ENCODE results near the gene NMNAT2. TPM values are rescaled to one million over a fixed set of nuclear protein-coding genes. Genes with fewer than 3 reads are reported as not detected.

NMNAT2 gene
- polyA plus RNA-seq, 1 experiment = 0.19 TPM

DNA sequence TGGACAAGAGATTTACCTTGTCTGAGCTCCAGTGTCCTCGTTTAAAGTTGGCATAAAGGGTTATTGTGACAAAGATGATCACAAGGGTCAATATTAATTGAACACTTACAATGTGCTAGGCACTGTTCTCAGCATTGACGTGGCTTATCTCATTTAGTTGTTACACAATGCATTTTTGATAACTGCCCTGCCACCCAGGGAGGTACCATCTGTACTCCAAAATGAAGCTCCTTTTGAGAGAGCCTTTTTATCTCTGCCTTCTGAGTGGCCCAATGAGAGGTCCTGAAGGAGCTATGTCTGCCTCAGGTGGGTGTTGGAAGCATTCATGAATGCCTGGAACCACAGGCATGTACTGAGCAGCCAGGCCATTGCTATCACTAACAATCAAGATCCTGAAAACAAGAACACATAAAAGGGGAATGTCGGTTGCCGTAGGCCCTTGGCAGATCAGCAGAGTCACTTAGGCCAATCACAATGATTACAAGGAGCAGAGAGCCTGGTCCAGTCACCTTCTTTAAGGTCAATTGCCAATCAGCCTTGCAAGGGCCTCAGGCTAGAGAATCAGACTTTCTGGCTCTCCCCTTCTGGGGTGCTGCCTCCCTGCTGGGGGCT lies 78.5 kb downstream of the NMNAT2 start:
- POLR2A ChIA-PET = no interaction called here
- Histone ChIP-seq H3K9me3 (ENCODE audit: control insufficient read depth, insufficient read depth, low read length) (no peaks in the 10 kb centered on the region), H3K4me3 (ENCODE audit: low read depth, low read length) (no peak overlapping the region), H3K27ac (ENCODE audit: low read depth, low read length) (no peak overlapping the region), H3K27me3 (ENCODE audit: control insufficient read depth, insufficient read depth, low read length) (peaks cover 10% of the 10 kb centered on the region)
- TF ChIP-seq, protein P1, sequence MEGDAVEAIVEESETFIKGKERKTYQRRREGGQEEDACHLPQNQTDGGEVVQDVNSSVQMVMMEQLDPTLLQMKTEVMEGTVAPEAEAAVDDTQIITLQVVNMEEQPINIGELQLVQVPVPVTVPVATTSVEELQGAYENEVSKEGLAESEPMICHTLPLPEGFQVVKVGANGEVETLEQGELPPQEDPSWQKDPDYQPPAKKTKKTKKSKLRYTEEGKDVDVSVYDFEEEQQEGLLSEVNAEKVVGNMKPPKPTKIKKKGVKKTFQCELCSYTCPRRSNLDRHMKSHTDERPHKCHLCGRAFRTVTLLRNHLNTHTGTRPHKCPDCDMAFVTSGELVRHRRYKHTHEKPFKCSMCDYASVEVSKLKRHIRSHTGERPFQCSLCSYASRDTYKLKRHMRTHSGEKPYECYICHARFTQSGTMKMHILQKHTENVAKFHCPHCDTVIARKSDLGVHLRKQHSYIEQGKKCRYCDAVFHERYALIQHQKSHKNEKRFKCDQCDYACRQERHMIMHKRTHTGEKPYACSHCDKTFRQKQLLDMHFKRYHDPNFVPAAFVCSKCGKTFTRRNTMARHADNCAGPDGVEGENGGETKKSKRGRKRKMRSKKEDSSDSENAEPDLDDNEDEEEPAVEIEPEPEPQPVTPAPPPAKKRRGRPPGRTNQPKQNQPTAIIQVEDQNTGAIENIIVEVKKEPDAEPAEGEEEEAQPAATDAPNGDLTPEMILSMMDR (IDR thresholded peaks at IDR 0.05; ENCODE audit: low read depth, low read length) = no peak
- CTCF ChIA-PET = interaction anchor here (0.7 kb wide), 1 partner anchor 35 kb away, joined by 3 read pairs; no protein-coding TSS in a partner anchor
- no peak for DNase-seq (ENCODE audit: low read depth, low spot score)

DNA sequence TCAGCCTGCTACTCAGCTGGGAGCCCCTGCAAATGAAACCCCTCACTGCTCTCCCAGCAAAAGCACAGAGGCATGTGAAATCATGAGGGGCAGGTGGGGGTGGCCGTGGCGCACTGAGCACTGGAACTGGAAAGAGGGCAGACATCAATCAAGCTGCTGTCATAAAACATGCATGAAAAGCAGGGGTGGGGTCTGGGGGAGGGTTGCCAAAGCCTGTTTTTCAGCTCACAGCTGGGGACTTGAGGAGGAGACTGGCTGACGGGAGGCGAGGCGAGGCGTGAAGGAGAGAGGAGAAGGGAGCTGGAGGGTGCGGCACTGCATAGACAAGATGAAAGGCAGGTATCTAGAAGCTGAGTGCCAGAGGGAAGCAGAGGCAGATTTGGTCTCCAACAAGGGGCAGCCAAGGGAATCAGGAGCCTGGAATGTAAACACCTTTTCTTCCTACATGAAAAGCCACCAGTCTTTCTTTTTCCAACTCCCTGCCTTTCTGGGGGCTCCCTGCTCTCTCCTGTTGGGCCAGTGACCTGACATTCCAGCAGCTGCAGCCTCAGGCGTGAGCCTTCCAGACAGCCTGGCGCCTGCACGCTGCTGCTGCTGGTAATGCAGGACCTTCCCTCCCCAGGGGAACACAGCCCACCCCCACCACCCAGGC lies 87.0 kb downstream of the NMNAT2 start:
- CTCF ChIA-PET = no interaction called here
- H3K9me3 ChIP-seq (ENCODE audit: control insufficient read depth, insufficient read depth, low read length) = no peaks in the 10 kb centered on the region
- H3K27ac ChIP-seq (ENCODE audit: low read depth, low read length) = no peak overlapping the region
- no peak for DNase-seq (ENCODE audit: low read depth, low spot score)
- TF ChIP-seq, protein P1 (IDR thresholded peaks at IDR 0.05; ENCODE audit: low read depth, low read length) = 0 out of 2 replicates have a peak, but pooled peaks have one; percentile 3
- POLR2A ChIA-PET = interaction anchor here (1.1 kb wide), 1 partner anchor 141 kb away, joined by 3 read pairs; the partner anchor contains the start of gene SMG7
- H3K4me3 ChIP-seq (ENCODE audit: low read depth, low read length) = no peak overlapping the region
- peaks cover 51% of the 10 kb centered on the region for H3K27me3 ChIP-seq (ENCODE audit: control insufficient read depth, insufficient read depth, low read length)

DNA sequence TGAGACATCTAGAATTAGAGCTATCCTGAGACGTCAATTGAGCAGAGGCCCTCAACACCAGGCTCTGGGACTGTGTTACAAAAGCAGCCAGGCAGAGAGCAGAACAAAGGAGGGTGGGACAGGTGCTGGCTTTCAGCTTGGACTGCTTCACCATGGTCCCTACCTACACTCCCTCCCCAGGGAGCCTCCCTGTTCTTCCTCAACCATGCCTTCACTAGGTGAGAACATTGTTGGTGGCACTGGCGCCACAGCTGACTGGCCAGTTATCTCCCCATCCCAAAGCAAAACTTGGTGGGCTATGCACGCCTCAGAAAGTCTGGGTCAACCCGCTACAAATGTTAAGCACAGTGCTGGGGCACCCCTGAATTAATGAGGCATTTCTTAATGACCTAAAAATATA lies 87.8 kb downstream of the NMNAT2 start:
- ChIA-PET CTCF (interaction anchor here (0.6 kb wide), 1 partner anchor 111 kb away, joined by 3 read pairs; no protein-coding TSS in a partner anchor), POLR2A (interaction anchor here (1.1 kb wide), 1 partner anchor 142 kb away, joined by 3 read pairs; the partner anchor contains the start of gene SMG7)
- H3K27me3 ChIP-seq (ENCODE audit: control insufficient read depth, insufficient read depth, low read length) = peaks cover 46% of the 10 kb centered on the region
- no peaks in the 10 kb centered on the region for H3K9me3 ChIP-seq (ENCODE audit: control insufficient read depth, insufficient read depth, low read length)
- no peak for DNase-seq (ENCODE audit: low read depth, low spot score)
- TF ChIP-seq, protein P1 (IDR thresholded peaks at IDR 0.05; ENCODE audit: low read depth, low read length) = no peak
- no peak overlapping the region for H3K4me3 ChIP-seq (ENCODE audit: low read depth, low read length)
- no peak overlapping the region for H3K27ac ChIP-seq (ENCODE audit: low read depth, low read length)

DNA sequence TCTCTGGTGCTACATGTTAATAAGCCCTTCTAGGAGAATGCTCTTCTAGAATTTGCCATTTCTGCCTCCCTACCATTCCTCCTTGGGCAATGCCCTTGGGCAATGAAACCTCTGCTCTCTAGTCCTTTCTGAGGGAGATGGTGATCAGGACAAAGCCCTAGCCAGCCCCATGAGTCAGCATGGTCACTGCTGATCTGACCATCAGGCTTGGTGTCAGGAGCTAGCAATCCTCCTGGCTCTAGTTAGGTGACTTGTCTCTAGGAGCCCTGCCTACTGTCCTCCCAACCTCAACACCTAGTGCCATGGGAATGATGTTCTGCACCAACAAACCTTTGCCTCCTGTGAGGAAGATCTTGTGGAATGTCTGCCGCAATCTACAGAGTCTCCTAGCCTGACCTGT lies 89.8 kb downstream of the NMNAT2 start:
- CTCF ChIA-PET = interaction anchor here (1.1 kb wide), 1 partner anchor 10 kb away, joined by 3 read pairs; no protein-coding TSS in a partner anchor
- POLR2A ChIA-PET = no interaction called here
- Histone ChIP-seq H3K27ac (ENCODE audit: low read depth, low read length) (no peak overlapping the region), H3K27me3 (ENCODE audit: control insufficient read depth, insufficient read depth, low read length) (peaks cover 44% of the 10 kb centered on the region), H3K9me3 (ENCODE audit: control insufficient read depth, insufficient read depth, low read length) (no peaks in the 10 kb centered on the region), H3K4me3 (ENCODE audit: low read depth, low read length) (no peak overlapping the region)
- TF ChIP-seq, protein P1 (IDR thresholded peaks at IDR 0.05; ENCODE audit: low read depth, low read length) = no peak
- no peak for DNase-seq (ENCODE audit: low read depth, low spot score)

Data from AG04450 (cell line).